Measurements from ENCODE around the gene NPPC.

DNA sequence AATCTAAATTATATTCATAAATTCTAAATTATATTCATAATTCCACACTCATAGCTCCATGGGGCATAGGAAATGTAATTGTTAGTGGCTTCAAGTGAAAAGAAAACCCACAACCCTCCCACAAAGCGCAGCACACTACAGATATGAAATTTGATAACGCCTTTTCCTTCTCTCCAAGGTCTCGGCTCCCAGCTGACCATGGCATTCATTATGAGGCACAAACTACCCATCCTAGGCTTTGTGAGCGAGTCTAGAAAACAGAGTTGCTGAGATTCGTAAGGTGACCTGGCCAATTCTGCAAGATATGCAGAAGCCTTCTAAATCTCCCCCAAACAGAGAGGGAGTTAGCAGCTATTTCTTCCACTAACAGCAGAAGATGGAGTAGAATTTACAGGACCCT lies 5.4 kb downstream of the NPPC start:
- TF ChIP-seq RFX5 (IDR thresholded peaks at IDR 0.05; ENCODE audit: borderline replicate concordance, low read depth, low read length) (no peak), POLR2AphosphoS5 (IDR thresholded peaks at IDR 0.05; ENCODE audit: low read depth, low read length) (no peak), CEBPB (IDR thresholded peaks at IDR 0.05; ENCODE audit: low read depth, low read length) (no peak)
- TF ChIP-seq, protein P1, sequence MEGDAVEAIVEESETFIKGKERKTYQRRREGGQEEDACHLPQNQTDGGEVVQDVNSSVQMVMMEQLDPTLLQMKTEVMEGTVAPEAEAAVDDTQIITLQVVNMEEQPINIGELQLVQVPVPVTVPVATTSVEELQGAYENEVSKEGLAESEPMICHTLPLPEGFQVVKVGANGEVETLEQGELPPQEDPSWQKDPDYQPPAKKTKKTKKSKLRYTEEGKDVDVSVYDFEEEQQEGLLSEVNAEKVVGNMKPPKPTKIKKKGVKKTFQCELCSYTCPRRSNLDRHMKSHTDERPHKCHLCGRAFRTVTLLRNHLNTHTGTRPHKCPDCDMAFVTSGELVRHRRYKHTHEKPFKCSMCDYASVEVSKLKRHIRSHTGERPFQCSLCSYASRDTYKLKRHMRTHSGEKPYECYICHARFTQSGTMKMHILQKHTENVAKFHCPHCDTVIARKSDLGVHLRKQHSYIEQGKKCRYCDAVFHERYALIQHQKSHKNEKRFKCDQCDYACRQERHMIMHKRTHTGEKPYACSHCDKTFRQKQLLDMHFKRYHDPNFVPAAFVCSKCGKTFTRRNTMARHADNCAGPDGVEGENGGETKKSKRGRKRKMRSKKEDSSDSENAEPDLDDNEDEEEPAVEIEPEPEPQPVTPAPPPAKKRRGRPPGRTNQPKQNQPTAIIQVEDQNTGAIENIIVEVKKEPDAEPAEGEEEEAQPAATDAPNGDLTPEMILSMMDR (IDR thresholded peaks at IDR 0.05; ENCODE audit: control extremely low read depth in 1 of 3, insufficient read depth in 1 of 3, low read depth in 1 of 3, low read length in 3 of 3): no peak
- TF ChIP-seq, protein P2, sequence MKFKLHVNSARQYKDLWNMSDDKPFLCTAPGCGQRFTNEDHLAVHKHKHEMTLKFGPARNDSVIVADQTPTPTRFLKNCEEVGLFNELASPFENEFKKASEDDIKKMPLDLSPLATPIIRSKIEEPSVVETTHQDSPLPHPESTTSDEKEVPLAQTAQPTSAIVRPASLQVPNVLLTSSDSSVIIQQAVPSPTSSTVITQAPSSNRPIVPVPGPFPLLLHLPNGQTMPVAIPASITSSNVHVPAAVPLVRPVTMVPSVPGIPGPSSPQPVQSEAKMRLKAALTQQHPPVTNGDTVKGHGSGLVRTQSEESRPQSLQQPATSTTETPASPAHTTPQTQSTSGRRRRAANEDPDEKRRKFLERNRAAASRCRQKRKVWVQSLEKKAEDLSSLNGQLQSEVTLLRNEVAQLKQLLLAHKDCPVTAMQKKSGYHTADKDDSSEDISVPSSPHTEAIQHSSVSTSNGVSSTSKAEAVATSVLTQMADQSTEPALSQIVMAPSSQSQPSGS (IDR thresholded peaks at IDR 0.05; ENCODE audit: low read length): no peak
- TF ChIP-seq, protein P3, sequence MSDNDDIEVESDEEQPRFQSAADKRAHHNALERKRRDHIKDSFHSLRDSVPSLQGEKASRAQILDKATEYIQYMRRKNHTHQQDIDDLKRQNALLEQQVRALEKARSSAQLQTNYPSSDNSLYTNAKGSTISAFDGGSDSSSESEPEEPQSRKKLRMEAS (IDR thresholded peaks at IDR 0.05): no peak

Measured in H1 (cell line).